Progenitor cell of endocrine pancreas (in vitro differentiated cells): ENCODE measurements around the gene S100A7. TPM values are rescaled to one million over a fixed set of nuclear protein-coding genes. Genes with fewer than 3 reads are reported as not detected.

Source experiments
- DNase-seq: peaks from one replicate; pipeline ENCODE4 v3.0.0; 2021; ENCODE audit warnings: low spot score; ENCODE audit not compliant: unreplicated experiment
- H3K27ac Mint-ChIP-seq: 2 replicates; pipeline ENCODE4 v1.8.0; 2021; ENCODE audit warnings: mild to moderate bottlenecking, moderate library complexity, mixed read lengths
- H3K27me3 Mint-ChIP-seq: 2 replicates; pipeline ENCODE4 v1.8.0; 2021; ENCODE audit warnings: mixed read lengths
- H3K36me3 Mint-ChIP-seq: 2 replicates; pipeline ENCODE4 v1.8.0; 2022; ENCODE audit warnings: mixed read lengths; ENCODE audit not compliant: insufficient read depth
- H3K4me1 Mint-ChIP-seq: 2 replicates; pipeline ENCODE4 v1.8.0; 2021; ENCODE audit warnings: low read depth, mixed read lengths
- H3K4me3 Mint-ChIP-seq: 2 replicates; pipeline ENCODE4 v1.8.0; 2021; ENCODE audit warnings: low read depth, mild to moderate bottlenecking, moderate library complexity, mixed read lengths
- H3K9me3 Mint-ChIP-seq: 2 replicates; pipeline ENCODE4 v1.8.0; 2021; ENCODE audit warnings: low read depth, mixed read lengths
- total RNA-seq: library from RNA; stranded (reverse); gene quantifications from 2 replicates; pipeline ENCODE4 v1.2.1, GENCODE V29; 2021
- TF ChIP-seq, protein P1 (sequence below): fragments of 200-600 bp; sonication (generic); IDR thresholded peaks from one replicate; pipeline ENCODE4 v1.5.0; 2021; ENCODE audit warnings: antibody characterized with exemption, mild to moderate bottlenecking; ENCODE audit not compliant: unreplicated experiment

The S100A7 gene
- total RNA-seq, 1 donor from 2014 or later = not detected

DNA sequence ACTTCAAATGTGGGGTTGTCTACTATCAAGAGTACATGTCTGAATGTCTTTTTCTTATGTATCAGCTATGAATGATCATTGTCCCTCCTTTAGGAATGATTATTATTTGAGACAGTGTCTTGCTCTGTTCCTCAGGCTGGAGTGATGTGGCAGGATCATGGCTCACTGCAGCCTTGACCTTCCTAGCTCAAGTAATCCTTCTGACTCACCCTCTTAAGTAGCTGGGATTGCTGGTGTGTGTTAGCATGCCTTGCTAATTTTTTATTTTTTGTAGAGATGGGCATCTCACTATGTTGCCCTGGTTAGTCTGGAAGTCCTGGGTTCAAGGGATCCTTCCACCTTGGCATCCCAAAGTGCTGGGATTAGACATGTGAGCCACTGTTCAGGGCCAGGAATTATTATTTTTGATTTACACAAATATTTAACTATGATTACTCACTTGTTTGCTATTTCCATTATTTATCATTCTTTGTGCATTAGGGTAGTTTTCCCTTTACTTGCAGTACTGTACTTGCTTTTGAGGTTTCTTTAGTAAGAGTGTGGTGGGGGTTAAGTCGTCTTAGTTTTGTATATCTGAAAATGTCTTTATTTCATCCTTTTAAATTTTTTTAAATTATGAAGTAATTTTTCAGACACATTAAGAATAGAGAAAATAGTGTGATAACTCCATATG, 12.8 kb downstream of the S100A7 start:
- no peaks in the 10 kb centered on the region for H3K9me3 Mint-ChIP-seq
- DNase-seq = no peak
- H3K27me3 Mint-ChIP-seq = peaks cover 43% of the 10 kb centered on the region
- H3K4me1 Mint-ChIP-seq = no peaks in the 10 kb centered on the region
- no peaks in the 10 kb centered on the region for H3K36me3 Mint-ChIP-seq
- H3K4me3 Mint-ChIP-seq = no peak overlapping the region
- H3K27ac Mint-ChIP-seq = no peak overlapping the region
- TF ChIP-seq, protein P1, sequence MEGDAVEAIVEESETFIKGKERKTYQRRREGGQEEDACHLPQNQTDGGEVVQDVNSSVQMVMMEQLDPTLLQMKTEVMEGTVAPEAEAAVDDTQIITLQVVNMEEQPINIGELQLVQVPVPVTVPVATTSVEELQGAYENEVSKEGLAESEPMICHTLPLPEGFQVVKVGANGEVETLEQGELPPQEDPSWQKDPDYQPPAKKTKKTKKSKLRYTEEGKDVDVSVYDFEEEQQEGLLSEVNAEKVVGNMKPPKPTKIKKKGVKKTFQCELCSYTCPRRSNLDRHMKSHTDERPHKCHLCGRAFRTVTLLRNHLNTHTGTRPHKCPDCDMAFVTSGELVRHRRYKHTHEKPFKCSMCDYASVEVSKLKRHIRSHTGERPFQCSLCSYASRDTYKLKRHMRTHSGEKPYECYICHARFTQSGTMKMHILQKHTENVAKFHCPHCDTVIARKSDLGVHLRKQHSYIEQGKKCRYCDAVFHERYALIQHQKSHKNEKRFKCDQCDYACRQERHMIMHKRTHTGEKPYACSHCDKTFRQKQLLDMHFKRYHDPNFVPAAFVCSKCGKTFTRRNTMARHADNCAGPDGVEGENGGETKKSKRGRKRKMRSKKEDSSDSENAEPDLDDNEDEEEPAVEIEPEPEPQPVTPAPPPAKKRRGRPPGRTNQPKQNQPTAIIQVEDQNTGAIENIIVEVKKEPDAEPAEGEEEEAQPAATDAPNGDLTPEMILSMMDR = no peak

DNA sequence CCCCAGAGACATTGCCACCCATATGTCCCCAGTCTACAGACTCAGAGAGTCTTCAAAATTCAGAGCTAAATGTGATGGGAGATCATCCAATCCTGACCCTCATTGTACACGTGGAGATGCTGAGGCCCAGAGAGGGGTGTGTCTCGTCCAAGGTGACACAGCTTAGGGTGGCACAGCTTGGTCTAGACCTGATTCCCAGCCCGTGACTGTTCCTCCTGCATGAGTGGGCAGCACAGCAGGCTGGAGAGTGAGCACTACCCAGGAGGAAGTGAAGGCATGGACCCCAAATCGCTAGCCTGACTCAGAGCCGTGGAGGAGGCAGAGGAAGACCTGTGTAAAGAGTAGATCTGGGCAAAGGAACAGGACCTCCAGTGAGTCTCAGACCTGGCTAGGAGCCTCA, 16.4 kb downstream of the S100A7 start:
- Mint-ChIP-seq H3K9me3 (no peaks in the 10 kb centered on the region), H3K36me3 (no peaks in the 10 kb centered on the region), H3K4me3 (no peak overlapping the region), H3K27me3 (peaks cover 37% of the 10 kb centered on the region), H3K27ac (no peak overlapping the region), H3K4me1 (no peaks in the 10 kb centered on the region)
- DNase-seq = no peak
- TF ChIP-seq, protein P1 = no peak

DNA sequence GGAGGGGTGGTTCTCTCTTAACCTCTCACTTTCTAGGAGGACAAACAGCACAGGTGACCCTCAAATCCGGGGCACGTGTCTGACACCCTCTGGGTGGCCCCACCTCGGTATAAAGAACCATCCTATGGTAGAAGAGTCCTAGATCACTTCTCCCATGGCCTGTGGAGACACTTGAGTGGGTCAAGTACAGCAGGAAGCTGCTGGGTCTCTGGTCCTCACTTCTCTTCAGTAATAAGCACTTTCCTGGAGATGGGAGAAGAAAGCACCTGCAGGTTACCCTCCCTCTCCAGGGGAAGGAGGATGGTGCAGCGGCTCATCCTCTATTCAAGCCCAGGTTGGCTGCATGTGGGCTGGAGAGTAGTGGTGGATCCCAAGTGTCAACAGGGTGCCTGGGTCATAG, 17.0 kb downstream of the S100A7 start:
- no peak overlapping the region for H3K27ac Mint-ChIP-seq
- no peak for DNase-seq
- no peaks in the 10 kb centered on the region for H3K9me3 Mint-ChIP-seq
- TF ChIP-seq, protein P1 = no peak
- no peak overlapping the region for H3K4me3 Mint-ChIP-seq
- H3K4me1 Mint-ChIP-seq = no peaks in the 10 kb centered on the region
- peaks cover 34% of the 10 kb centered on the region for H3K27me3 Mint-ChIP-seq
- no peaks in the 10 kb centered on the region for H3K36me3 Mint-ChIP-seq

DNA sequence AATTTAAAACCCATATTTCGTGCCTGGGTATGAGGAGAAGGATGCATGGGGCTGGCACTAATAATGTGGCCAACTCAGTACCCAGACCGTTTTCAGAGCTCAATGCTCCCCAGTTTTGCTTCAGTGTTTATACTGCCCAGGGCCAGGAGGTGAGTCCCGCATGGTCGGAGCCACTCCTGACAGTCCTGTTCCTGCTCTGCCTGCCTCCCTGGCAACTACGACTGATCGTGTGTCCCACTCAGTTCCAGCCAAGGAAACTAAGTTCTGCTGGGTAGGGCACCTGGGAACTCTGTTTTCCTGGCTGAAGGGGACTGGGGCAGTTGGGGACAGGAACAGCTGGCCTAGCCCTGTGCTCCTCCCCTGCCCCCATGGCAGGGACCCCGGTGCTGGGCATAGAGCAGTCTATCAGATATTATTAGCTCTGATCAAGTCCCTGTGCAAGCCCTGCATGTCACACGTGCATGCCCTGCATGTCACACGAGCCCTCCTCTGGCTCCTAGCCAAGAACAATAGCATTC, 19.2 kb downstream of the S100A7 start:
- Mint-ChIP-seq H3K4me1 (no peaks in the 10 kb centered on the region), H3K36me3 (no peaks in the 10 kb centered on the region), H3K9me3 (no peaks in the 10 kb centered on the region), H3K4me3 (no peak overlapping the region), H3K27ac (no peak overlapping the region), H3K27me3 (peaks cover 41% of the 10 kb centered on the region)
- no peak for DNase-seq
- TF ChIP-seq, protein P1 = no peak

DNA sequence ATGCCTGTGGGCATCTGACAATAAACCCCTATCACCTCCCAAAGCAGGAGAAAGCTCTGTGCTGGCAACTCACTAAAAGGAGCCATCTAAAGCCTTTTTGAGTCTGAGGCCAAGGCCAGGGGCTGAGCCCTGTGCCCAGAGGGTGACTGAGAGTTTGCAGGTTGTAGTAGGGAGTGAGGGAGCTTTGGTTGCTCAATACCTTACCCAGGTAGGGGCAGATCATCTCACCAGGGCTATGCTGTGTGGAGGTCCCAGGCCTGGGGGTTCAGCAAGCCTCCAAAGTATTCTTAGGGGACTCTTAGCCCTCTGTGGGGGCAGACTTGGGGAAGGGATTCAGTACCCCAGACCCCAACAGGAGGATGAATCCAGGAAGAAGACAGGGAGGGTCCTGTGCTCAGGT, 21.2 kb downstream of the S100A7 start:
- Mint-ChIP-seq H3K4me3 (no peak overlapping the region), H3K36me3 (no peaks in the 10 kb centered on the region), H3K4me1 (no peaks in the 10 kb centered on the region), H3K27ac (no peak overlapping the region), H3K9me3 (no peaks in the 10 kb centered on the region), H3K27me3 (peaks cover 30% of the 10 kb centered on the region)
- TF ChIP-seq, protein P1 = no peak
- DNase-seq = no peak
